ENCODE data around the gene HHIP.
"Not testable (repeated sequence)": the region's sequence is repeated elsewhere in the genome, so short reads cannot be mapped to it uniquely, and the experiment has no call there.

The HHIP gene

DNA sequence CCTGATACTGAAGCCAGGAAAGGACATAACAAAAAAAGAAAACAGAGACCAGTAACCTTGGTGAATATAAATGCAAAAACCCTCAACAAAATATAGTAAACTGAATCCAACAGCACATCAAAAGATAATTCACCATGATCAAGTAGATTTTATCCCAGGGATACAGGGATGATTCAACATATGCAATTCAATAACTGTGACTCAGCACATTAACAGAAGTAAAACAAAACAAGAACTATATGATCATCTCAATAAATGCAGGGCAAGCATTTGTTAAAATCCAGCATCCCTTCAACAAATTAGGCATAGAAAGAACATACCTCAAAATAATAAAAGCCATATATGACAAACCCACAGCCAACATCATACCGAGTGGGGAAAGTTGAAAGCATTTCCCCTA is 112.0 kb downstream of the HHIP start:
- DNase-seq: peak; percentile 5

DNA sequence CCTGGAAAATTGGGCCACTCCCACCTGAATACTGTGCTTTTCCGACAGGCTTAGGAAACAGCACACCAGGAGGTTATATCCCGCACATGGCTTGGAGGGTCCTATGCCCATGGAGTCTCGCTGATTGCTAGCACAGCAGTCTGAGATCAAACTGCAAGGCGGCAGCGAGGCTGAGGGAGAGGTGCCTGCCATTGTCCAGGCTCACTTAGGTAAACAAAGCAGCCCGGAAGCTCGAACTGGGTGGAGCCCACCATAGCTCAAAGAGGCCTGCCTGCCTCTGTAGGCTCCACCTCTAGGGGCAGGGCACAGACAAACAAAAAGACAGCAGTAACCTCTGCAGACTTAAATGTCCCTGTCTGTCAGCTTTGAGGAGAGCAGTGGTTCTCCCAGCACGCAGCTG is 122.9 kb downstream of the HHIP start:
- DNase-seq: peak; percentile 24

DNA sequence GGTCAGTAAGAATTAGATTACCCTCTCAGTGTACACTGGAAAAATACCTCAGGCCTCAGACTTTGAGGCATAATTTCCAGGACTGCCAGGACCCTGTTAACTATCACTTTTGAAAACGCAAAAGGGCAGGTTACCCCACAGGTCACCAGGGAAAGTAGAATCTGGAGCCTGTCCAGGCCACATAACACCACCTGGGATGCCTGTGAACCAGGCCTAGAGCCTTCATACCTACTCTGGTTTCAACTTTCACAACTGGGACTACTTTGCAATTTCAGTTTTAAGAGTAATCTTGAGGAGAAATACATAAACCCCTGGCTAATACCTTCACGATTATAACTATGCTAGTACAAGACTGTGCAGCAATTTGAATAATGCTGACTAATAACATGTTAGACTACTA is 132.4 kb downstream of the HHIP start:
- DNase-seq: no peak

DNA sequence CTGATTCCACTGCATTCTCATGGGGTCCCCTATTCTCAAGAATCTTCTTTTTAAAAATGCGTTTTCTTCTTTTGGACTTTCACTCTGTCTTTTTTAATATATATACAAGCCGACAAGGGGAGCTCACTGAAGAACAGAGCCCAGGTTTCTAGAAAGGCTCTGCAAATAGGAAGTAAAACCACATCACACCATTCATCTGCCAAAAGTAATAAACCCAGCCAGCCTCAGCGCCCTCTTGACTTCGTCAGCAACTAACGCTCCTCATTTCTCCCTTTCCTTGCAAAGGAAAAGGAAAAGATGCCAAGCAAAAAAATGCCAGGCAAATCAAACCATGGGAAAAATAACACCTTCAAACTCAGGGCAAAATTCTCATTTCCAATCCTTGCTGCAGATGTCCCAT is 136.4 kb downstream of the HHIP start:
- DNase-seq: no peak

DNA sequence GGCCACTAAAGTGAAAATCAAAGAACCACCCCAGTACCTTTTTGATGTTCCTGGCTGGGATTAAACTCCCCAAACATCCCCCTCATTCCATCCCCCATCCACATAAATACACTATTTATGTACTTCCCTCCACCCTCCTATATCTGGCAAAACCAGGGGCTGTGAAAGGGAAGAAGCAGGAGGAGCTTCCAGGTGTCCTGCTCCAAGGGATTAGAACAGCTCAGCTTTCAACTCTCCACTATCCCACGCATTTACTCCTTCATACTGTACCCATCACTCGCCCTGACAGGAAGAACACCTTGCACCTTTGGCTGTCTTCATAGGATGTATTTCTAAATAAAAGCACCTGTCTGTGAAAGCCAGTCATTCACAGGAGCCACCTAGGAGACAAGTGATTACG is 140.0 kb downstream of the HHIP start:
- no peak for DNase-seq

DNA sequence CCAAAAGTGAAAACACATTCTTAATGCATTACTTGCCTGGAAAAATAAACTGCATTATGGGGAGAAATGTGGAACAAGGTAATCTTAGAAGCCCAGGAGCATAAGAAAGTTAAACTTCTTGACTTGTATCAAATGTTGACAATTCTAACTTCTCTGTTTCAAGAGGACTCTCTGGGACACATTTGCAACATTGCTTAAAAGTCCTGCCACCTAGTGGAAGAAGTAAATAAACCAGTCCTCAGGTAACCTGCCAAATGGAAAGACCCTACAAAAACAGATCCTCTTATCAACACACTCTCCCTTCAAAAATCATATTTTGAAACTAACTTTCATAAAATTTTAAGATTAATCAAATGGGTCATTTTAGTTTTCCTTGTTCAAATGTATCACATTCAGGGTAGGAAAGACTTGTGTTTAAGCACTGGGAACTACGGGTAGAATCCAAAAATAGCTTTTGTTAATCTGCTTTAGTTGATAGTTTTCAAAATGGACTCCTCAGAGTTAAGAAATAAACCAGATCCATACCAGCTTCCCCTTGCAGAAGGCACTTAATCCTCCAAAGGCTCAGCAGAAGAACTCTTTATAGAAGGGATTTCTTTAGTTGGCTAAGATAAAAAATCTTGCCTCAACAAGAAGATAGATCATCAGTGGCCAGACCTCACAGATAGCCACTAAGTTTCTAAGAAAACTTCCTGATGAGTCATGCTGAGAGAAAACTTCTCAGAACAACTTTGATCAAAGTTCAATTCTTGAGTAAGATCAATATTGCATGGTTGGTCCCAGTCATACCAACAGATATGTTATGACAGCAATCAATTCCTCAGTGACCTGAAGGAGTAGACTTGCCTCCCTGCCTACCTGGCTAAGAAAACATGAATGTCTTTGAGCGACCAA is 141.7 kb downstream of the HHIP start:
- DNase-seq: peak; percentile 54

DNA sequence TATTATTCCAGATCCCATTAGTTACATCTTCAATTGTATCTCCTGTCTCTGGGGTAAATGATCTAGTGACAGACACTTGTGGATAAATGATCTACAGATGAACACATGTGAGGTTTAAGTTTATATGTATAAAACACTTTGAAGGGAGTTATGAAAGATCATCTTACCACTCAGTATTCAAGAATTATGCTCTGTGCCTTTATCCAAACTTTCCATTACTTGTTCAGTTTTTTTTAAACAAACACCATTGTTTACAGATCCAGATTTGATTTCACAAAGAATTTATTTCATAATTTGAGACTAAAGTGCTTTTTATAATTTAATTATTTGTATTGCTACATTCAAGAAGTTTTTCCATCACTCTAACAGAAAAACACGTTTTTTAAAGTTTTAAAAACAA is 142.5 kb downstream of the HHIP start:
- no peak for DNase-seq

DNA sequence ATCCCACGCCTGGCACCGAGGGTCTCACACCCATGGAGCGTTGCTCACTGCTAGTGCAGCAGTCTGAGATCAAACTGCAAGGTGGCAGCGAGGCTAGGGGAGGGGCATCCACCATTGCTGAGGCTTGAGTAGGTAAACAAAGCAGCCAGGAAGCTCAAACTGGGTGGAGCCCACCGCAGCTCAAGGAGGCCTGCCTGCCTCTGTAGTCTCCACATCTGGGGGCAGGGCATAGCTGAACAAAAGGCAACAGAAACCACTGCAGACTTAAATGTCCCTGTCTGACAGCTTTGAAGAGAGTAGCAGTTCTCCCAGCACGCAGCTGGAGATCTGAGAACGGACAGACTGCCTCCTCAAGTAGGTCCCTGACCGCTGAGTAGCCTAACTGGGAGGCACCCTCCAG is 146.0 kb downstream of the HHIP start:
- not testable (repeated sequence) for DNase-seq
